CD4-positive, alpha-beta T cell (primary cell): ENCODE measurements around the gene ZNF681. TPM values are rescaled to one million over a fixed set of nuclear protein-coding genes. Genes with fewer than 3 reads are reported as not detected.

Experiments
- ATAC-seq: fragments of 200-7000 bp; cut with Tn5 transposase; one replicate; pipeline ENCODE4 v1.10.0; 2022; ENCODE audit warnings: mild to moderate bottlenecking; ENCODE audit not compliant: poor library complexity
- CTCF ChIA-PET: fragments of 350-600 bp; sonication (Branson Sonifier 250); formaldehyde crosslinking; loops from one replicate; lab custom pipeline; 2021; ENCODE audit warnings: antibody characterized with exemption, inconsistent platforms; lab: Charles Lee
- POLR2A ChIA-PET: fragments of 350-600 bp; sonication (Branson Sonifier 250); formaldehyde crosslinking; loops from one replicate; lab custom pipeline; 2021; ENCODE audit warnings: antibody characterized with exemption, inconsistent platforms; lab: Charles Lee
- DNase-seq, 14 experiments: peaks; one replicate each; pipeline ENCODE4 v3.0.0-alpha.2; 2013 to 2020; ENCODE audit warnings: mixed read lengths in 2 of 14
- H3K27ac ChIP-seq, 2 donors: one replicate each; pipeline versions ENCODE4 v1.5.1 to v1.7.0; 2013; ENCODE audit warnings: low read length in 2 of 2, low read depth in 1 of 2, mild to moderate bottlenecking in 1 of 2
- H3K27me3 ChIP-seq, 2 experiments: 1 replicate in 1 of 2; 2 replicates in 1 of 2; pipeline versions ENCODE4 v1.6.1 to v1.7.0; 2013; ENCODE audit warnings: low read length in 2 of 2, control low read depth in 1 of 2, mild to moderate bottlenecking in 1 of 2, moderate library complexity in 1 of 2; ENCODE audit not compliant: insufficient read depth in 2 of 2, control insufficient read depth in 1 of 2
- H3K36me3 ChIP-seq: one replicate; pipeline ENCODE4 v1.6.1; 2013; ENCODE audit warnings: low read length, control low read depth; ENCODE audit not compliant: insufficient read depth
- H3K4me1 ChIP-seq: one replicate; pipeline ENCODE4 v1.6.1; 2013; ENCODE audit warnings: low read length, control low read depth; ENCODE audit not compliant: insufficient read depth
- H3K4me3 ChIP-seq: one replicate; pipeline ENCODE4 v1.5.1; 2013; ENCODE audit warnings: mild to moderate bottlenecking, low read length, moderate library complexity
- H3K9me3 ChIP-seq, 2 experiments: 1 replicate in 1 of 2; 2 replicates in 1 of 2; pipeline versions ENCODE4 v1.6.1 to v1.7.0; 2013; ENCODE audit warnings: low read length in 2 of 2, mild to moderate bottlenecking in 2 of 2, control low read depth in 1 of 2, moderate library complexity in 1 of 2; ENCODE audit not compliant: control insufficient read depth in 1 of 2, insufficient read depth in 1 of 2
- H3K27ac Mint-ChIP-seq: one replicate; pipeline ENCODE4 v1.8.0; 2020; ENCODE audit warnings: mixed read lengths
- H3K27me3 Mint-ChIP-seq: one replicate; pipeline ENCODE4 v1.8.0; 2021; ENCODE audit warnings: mixed read lengths
- H3K36me3 Mint-ChIP-seq: one replicate; pipeline ENCODE4 v1.8.0; 2021; ENCODE audit warnings: low read depth, mixed read lengths
- H3K4me1 Mint-ChIP-seq: one replicate; pipeline ENCODE4 v1.8.0; 2021; ENCODE audit warnings: low read depth, mixed read lengths
- H3K4me3 Mint-ChIP-seq: one replicate; pipeline ENCODE4 v1.8.0; 2020; ENCODE audit warnings: mild to moderate bottlenecking, mixed read lengths
- H3K9me3 Mint-ChIP-seq: one replicate; pipeline ENCODE4 v1.8.0; 2020; ENCODE audit warnings: mixed read lengths
- CTCF ChIP-seq: fragments of 200-600 bp; IDR thresholded peaks from one replicate; pipeline ENCODE4 v1.8.0; 2022; ENCODE audit warnings: antibody characterized with exemption, mild to moderate bottlenecking
- intact Hi-C, 2 experiments: fragments of 100-400 bp; cut with DNase I in 1 of 2; cut with micrococcal nuclease in 1 of 2; formaldehyde crosslinking; loops; one replicate each; pipeline versions ENCODE4 v1.15.1 to v1.9.0; 2023 to 2025; cut with DNase I, micrococcal nuclease
- total RNA-seq, 174 experiments: library from RNA in 2 of 174; stranded (reverse) in 2 of 174; gene quantifications; one replicate each; pipeline ENCODE4 v1.2.3 and lab custom pipeline; 2021 to 2026

Gene ZNF681
- total RNA-seq, 2 experiments from 2014 or later, result 1.6 to 2.6 TPM

- Histone ChIP-seq H3K4me1 (peaks cover 15% of the 10 kb centered on the region), H3K9me3 (peaks cover 3 to 11% of the 10 kb centered on the region in 2 experiments), H3K27me3 (no peaks in the 10 kb centered on the region), H3K36me3 (no peaks in the 10 kb centered on the region), H3K27ac (peak overlapping the region; percentile 29 to 52), H3K4me3 (peak overlapping the region; percentile 37)
- H3K9me3 Mint-ChIP-seq, result peaks cover 4% of the 10 kb centered on the region
- peaks cover 37% of the 10 kb centered on the region for H3K36me3 Mint-ChIP-seq
- POLR2A ChIA-PET, result interaction anchor here (0.9 to 3.2 kb wide), 10 partner anchors 18 to 549 kb away, joined by 3 to 19 read pairs (median 6); partner anchors contain the start of genes ZNF675, ZNF681, ZNF724 and ZNF91
- peak; percentile 93 for ATAC-seq
- peak overlapping the region; percentile 90 for H3K27ac Mint-ChIP-seq
- CTCF ChIA-PET, result interaction anchor here (1.1 kb wide), 1 partner anchor 36 kb away, joined by 5 read pairs; a partner anchor contains a TSS
- DNase-seq, result peak; percentile 8 to 88 (median 32)
- peaks cover 46% of the 10 kb centered on the region for H3K4me1 Mint-ChIP-seq
- intact Hi-C loops, result loop anchor here in 1 of 2 experiments (2.0 kb wide), 1 partner anchor 41 kb away; the partner anchor contains the start of gene ZNF681
- TF ChIP-seq CTCF, result no peak
- no peaks in the 10 kb centered on the region for H3K27me3 Mint-ChIP-seq
- peak overlapping the region; percentile 88 for H3K4me3 Mint-ChIP-seq
Observed at GRCh38 chr19:23799321-23799720, 40.6 kb upstream of the ZNF681 start.

- H3K9me3 Mint-ChIP-seq, result peaks cover 5% of the 10 kb centered on the region
- H3K4me1 ChIP-seq, result peaks cover 5% of the 10 kb centered on the region
- ChIA-PET POLR2A (interaction anchor here (1.2 kb wide), 1 partner anchor 108 kb away, joined by 5 read pairs; the partner anchor contains the start of gene ZNF675), CTCF (no interaction called here)
- no peak overlapping the region for H3K27ac Mint-ChIP-seq
- H3K27me3 ChIP-seq, result no peaks in the 10 kb centered on the region
- no peak overlapping the region for H3K27ac ChIP-seq
- DNase-seq (no peak), ATAC-seq (no peak)
- H3K36me3 Mint-ChIP-seq, result peaks cover 40% of the 10 kb centered on the region
- no peaks in the 10 kb centered on the region for H3K27me3 Mint-ChIP-seq
- intact Hi-C loops, result no loop called here
- no peak for TF ChIP-seq CTCF
- no peak overlapping the region for H3K4me3 Mint-ChIP-seq
- no peak overlapping the region for H3K4me3 ChIP-seq
- H3K4me1 Mint-ChIP-seq, result peaks cover 29% of the 10 kb centered on the region
- H3K9me3 ChIP-seq, result peaks cover 3 to 12% of the 10 kb centered on the region in 2 experiments
- no peaks in the 10 kb centered on the region for H3K36me3 ChIP-seq
Observed at GRCh38 chr19:23795462-23795861, 36.8 kb upstream of the ZNF681 start.

GRCh38 chr19:23792784-23793183 is 34.1 kb upstream of the ZNF681 start:
- no peaks in the 10 kb centered on the region for H3K36me3 ChIP-seq
- ATAC-seq (no peak), DNase-seq (no peak)
- no peaks in the 10 kb centered on the region for H3K27me3 ChIP-seq
- peaks cover 12% of the 10 kb centered on the region for H3K4me1 Mint-ChIP-seq
- H3K4me1 ChIP-seq, result no peaks in the 10 kb centered on the region
- no peaks in the 10 kb centered on the region for H3K27me3 Mint-ChIP-seq
- peaks cover 5% of the 10 kb centered on the region for H3K9me3 Mint-ChIP-seq
- no peak overlapping the region for H3K27ac Mint-ChIP-seq
- peaks cover 3 to 13% of the 10 kb centered on the region in 2 experiments for H3K9me3 ChIP-seq
- no peak overlapping the region for H3K4me3 ChIP-seq
- TF ChIP-seq CTCF, result no peak
- POLR2A ChIA-PET, result interaction anchor here (1.0 kb wide), 1 partner anchor 34 kb away, joined by 3 read pairs; the partner anchor contains the start of gene ZNF681
- H3K27ac ChIP-seq, result no peak overlapping the region
- CTCF ChIA-PET, result no interaction called here
- intact Hi-C loops, result no loop called here
- peaks cover 38% of the 10 kb centered on the region for H3K36me3 Mint-ChIP-seq
- no peak overlapping the region for H3K4me3 Mint-ChIP-seq
